ENCODE measurements around the gene ARMH4.

DNA sequence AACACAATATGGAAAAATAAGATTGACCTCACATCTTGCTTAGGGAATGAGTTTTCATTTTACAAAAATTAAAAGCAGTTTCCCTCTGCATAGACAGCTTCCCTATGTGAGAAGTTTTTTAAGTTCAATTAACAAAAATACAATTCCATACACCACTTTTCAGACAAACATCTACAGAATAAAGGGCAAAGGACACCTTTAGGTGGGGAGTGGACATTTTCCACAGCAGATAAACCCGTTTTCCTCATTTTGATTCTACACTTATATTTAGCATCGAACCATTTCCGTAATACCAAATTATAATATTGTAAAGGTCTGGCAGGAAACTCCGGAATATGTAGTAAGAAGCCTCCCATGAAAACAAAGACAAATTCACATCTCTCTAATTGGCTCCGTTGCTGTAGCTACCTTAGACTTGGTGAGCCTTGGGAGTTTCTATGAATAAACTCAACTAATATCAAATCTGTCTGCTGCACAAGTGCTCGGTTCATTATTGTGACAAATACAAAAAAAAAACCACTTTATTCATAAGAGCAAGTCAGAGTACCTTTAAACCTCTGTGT lies 1.7 kb downstream of the ARMH4 start:
- TF ChIP-seq, protein P1, sequence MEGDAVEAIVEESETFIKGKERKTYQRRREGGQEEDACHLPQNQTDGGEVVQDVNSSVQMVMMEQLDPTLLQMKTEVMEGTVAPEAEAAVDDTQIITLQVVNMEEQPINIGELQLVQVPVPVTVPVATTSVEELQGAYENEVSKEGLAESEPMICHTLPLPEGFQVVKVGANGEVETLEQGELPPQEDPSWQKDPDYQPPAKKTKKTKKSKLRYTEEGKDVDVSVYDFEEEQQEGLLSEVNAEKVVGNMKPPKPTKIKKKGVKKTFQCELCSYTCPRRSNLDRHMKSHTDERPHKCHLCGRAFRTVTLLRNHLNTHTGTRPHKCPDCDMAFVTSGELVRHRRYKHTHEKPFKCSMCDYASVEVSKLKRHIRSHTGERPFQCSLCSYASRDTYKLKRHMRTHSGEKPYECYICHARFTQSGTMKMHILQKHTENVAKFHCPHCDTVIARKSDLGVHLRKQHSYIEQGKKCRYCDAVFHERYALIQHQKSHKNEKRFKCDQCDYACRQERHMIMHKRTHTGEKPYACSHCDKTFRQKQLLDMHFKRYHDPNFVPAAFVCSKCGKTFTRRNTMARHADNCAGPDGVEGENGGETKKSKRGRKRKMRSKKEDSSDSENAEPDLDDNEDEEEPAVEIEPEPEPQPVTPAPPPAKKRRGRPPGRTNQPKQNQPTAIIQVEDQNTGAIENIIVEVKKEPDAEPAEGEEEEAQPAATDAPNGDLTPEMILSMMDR (IDR thresholded peaks at IDR 0.05), result no peak
- TF ChIP-seq POLR2A (IDR thresholded peaks at IDR 0.05; ENCODE audit: low read depth), result no peak
- no peak for TF ChIP-seq POLR2AphosphoS5 (IDR thresholded peaks at IDR 0.05)

All from esophagus muscularis mucosa (tissue), 3 donors.